Neural cell (in vitro differentiated cells): ENCODE data around the gene TOB1. TPM values are rescaled to one million over a fixed set of nuclear protein-coding genes. Genes with fewer than 3 reads are reported as not detected.

Experiments used
- H2AFZ ChIP-seq: fragments of 200-600, 300-800 bp; sonication (generic), shearing (Covaris generic); 2 replicates; pipeline ENCODE4 v1.6.0; 2014; ENCODE audit warnings: low read depth, mild to moderate bottlenecking, antibody characterized with exemption, low read length, moderate library complexity
- H3F3A ChIP-seq: fragments of 200-600 bp; shearing (Covaris generic); 2 replicates; pipeline ENCODE4 v1.6.1; 2016; ENCODE audit warnings: mild to moderate bottlenecking, moderate library complexity, mixed read lengths, antibody characterized with exemption, low read length; ENCODE audit not compliant: insufficient read depth, poor library complexity, severe bottlenecking
- H3K27ac ChIP-seq: fragments of 200-600, 300-800 bp; sonication (generic), shearing (Covaris generic); 2 replicates; pipeline ENCODE4 v1.5.1; 2014; ENCODE audit warnings: mild to moderate bottlenecking, low read length, moderate library complexity
- H3K27me3 ChIP-seq: fragments of 300-800, 200-600 bp; sonication (generic), shearing (Covaris generic); 2 replicates; pipeline ENCODE4 v1.6.0; 2014; ENCODE audit warnings: mild to moderate bottlenecking, low read depth, low read length, moderate library complexity; ENCODE audit not compliant: insufficient read depth
- H3K36me3 ChIP-seq: fragments of 300-800, 200-600 bp; sonication (generic), shearing (Covaris generic); 2 replicates; pipeline ENCODE4 v1.5.1; 2014; ENCODE audit warnings: mild to moderate bottlenecking, antibody characterized with exemption, low read length, moderate library complexity; ENCODE audit not compliant: insufficient read depth
- H3K4me2 ChIP-seq: fragments of 300-800, 200-600 bp; sonication (generic), shearing (Covaris generic); 2 replicates; pipeline ENCODE4 v1.6.0; 2014; ENCODE audit warnings: mild to moderate bottlenecking, low read length
- H3K4me3 ChIP-seq: fragments of 300-800, 200-600 bp; sonication (generic), shearing (Covaris generic); 2 replicates; pipeline ENCODE4 v1.5.1; 2014; ENCODE audit warnings: mild to moderate bottlenecking, low read length, moderate library complexity
- H3K79me2 ChIP-seq: fragments of 200-600 bp; shearing (Covaris generic); replicated peaks from 2 replicates; pipeline ENCODE4 v1.6.0; 2014; ENCODE audit warnings: mild to moderate bottlenecking, low read length, moderate library complexity; ENCODE audit not compliant: insufficient read depth
- H3K9ac ChIP-seq: fragments of 300-800, 200-600 bp; sonication (generic), shearing (Covaris generic); 2 replicates; pipeline ENCODE4 v1.6.1; 2016; ENCODE audit warnings: mild to moderate bottlenecking, low read length, mixed read lengths
- H3K9me2 ChIP-seq: fragments of 200-600 bp; shearing (Covaris generic); 2 replicates; pipeline ENCODE4 v1.6.1; 2016; ENCODE audit warnings: mild to moderate bottlenecking, low read length, mixed read lengths; ENCODE audit not compliant: insufficient read depth
- H3K9me3 ChIP-seq: fragments of 200-600, 300-800 bp; sonication (generic), shearing (Covaris generic); 2 replicates; pipeline ENCODE4 v1.6.1; 2016; ENCODE audit warnings: mild to moderate bottlenecking, mixed run types, low read length, moderate library complexity, mixed read lengths
- H4K20me1 ChIP-seq: fragments of 200-600 bp; shearing (Covaris generic); 2 replicates; pipeline ENCODE4 v1.6.1; 2016; ENCODE audit warnings: mild to moderate bottlenecking, mixed run types; ENCODE audit not compliant: insufficient read depth
- CTCF ChIP-seq: fragments of 450-650 bp; IDR thresholded peaks from 2 replicates; pipeline ENCODE4 v1.5.1; 2014; ENCODE audit warnings: antibody characterized with exemption, mild to moderate bottlenecking, moderate library complexity; ENCODE audit not compliant: poor library complexity, severe bottlenecking
- EP300 ChIP-seq: fragments of 450-650 bp; conservative IDR thresholded peaks from 2 replicates; pipeline ENCODE4 v1.6.1; 2014; ENCODE audit warnings: antibody characterized with exemption, mild to moderate bottlenecking, moderate library complexity; ENCODE audit not compliant: poor library complexity, severe bottlenecking
- EZH2 ChIP-seq: fragments of 200-600, 300-800 bp; shearing (Covaris generic), sonication (generic); IDR thresholded peaks from 2 replicates; pipeline ENCODE4 v1.6.1; 2014; ENCODE audit warnings: antibody characterized with exemption, low read length, borderline replicate concordance, mild to moderate bottlenecking; ENCODE audit not compliant: insufficient read depth, poor library complexity, severe bottlenecking
- MXI1 ChIP-seq: fragments of 450-650 bp; conservative IDR thresholded peaks from 2 replicates; pipeline ENCODE4 v1.6.1; 2014; ENCODE audit warnings: antibody characterized with exemption, mild to moderate bottlenecking; ENCODE audit not compliant: poor library complexity, severe bottlenecking
- POLR2AphosphoS5 ChIP-seq: IDR thresholded peaks from 2 replicates; pipeline ENCODE4 v1.6.1; 2012
- REST ChIP-seq: IDR thresholded peaks from 2 replicates; pipeline ENCODE4 v1.6.1; 2012; ENCODE audit warnings: borderline replicate concordance
- SMC3 ChIP-seq: fragments of 450-650 bp; conservative IDR thresholded peaks from 2 replicates; pipeline ENCODE4 v1.6.1; 2014; ENCODE audit warnings: antibody characterized with exemption, mild to moderate bottlenecking, moderate library complexity; ENCODE audit not compliant: poor library complexity
- TAF1 ChIP-seq: IDR thresholded peaks from 2 replicates; pipeline ENCODE4 v1.6.1; 2012; ENCODE audit warnings: low read depth
- polyA plus RNA-seq: library from polyadenylated mRNA; depleted of rRNA; stranded (reverse); fragments of >200 nt; gene quantifications from 2 replicates; pipeline ENCODE4 v1.2.3, GENCODE V29; 2014

TOB1 gene
- polyA plus RNA-seq, 1 donor from 2014 or later = 8.9 TPM

- no peak overlapping the region for H3K4me3 ChIP-seq
- H4K20me1 ChIP-seq = no peaks in the 10 kb centered on the region
- no peaks in the 10 kb centered on the region for H3K9me2 ChIP-seq
- no peak overlapping the region for H3K9ac ChIP-seq
- H3K4me2 ChIP-seq = no peak overlapping the region
- TF ChIP-seq CTCF (no peak), EP300 (no peak), REST (no peak)
- no peak overlapping the region for H3K27ac ChIP-seq
- H2AFZ ChIP-seq = no peak overlapping the region
- no peaks in the 10 kb centered on the region for H3F3A ChIP-seq
- no peaks in the 10 kb centered on the region for H3K79me2 ChIP-seq
- H3K36me3 ChIP-seq = no peaks in the 10 kb centered on the region
- no peaks in the 10 kb centered on the region for H3K9me3 ChIP-seq
- no peaks in the 10 kb centered on the region for H3K27me3 ChIP-seq
Observed at GRCh38 chr17:50889528-50890118, 23.5 kb upstream of the TOB1 start.

- H3K4me3 ChIP-seq = no peak overlapping the region
- H4K20me1 ChIP-seq = no peaks in the 10 kb centered on the region
- no peaks in the 10 kb centered on the region for H3K79me2 ChIP-seq
- H2AFZ ChIP-seq = no peak overlapping the region
- no peaks in the 10 kb centered on the region for H3K9me3 ChIP-seq
- no peak overlapping the region for H3K4me2 ChIP-seq
- H3K27me3 ChIP-seq = no peaks in the 10 kb centered on the region
- no peak for TF ChIP-seq TAF1
- no peak for TF ChIP-seq MXI1
- H3F3A ChIP-seq = no peaks in the 10 kb centered on the region
- H3K9me2 ChIP-seq = no peaks in the 10 kb centered on the region
- H3K36me3 ChIP-seq = no peaks in the 10 kb centered on the region
- no peak overlapping the region for H3K27ac ChIP-seq
- H3K9ac ChIP-seq = no peak overlapping the region
Observed at GRCh38 chr17:50887705-50888245, 21.6 kb upstream of the TOB1 start.

- no peak overlapping the region for H3K27ac ChIP-seq
- no peaks in the 10 kb centered on the region for H3K79me2 ChIP-seq
- no peak overlapping the region for H3K4me3 ChIP-seq
- no peaks in the 10 kb centered on the region for H3K36me3 ChIP-seq
- no peaks in the 10 kb centered on the region for H3F3A ChIP-seq
- no peaks in the 10 kb centered on the region for H3K27me3 ChIP-seq
- no peaks in the 10 kb centered on the region for H3K9me3 ChIP-seq
- H3K9me2 ChIP-seq = no peaks in the 10 kb centered on the region
- no peak overlapping the region for H3K4me2 ChIP-seq
- H4K20me1 ChIP-seq = no peaks in the 10 kb centered on the region
- H3K9ac ChIP-seq = no peak overlapping the region
- H2AFZ ChIP-seq = no peak overlapping the region
- no peak for TF ChIP-seq TAF1
- no peak for TF ChIP-seq CTCF
- TF ChIP-seq EZH2 = no peak
- no peak for TF ChIP-seq REST
- no peak for TF ChIP-seq POLR2AphosphoS5
- TF ChIP-seq SMC3 = no peak
- no peak for TF ChIP-seq EP300
- TF ChIP-seq MXI1 = no peak
Observed at GRCh38 chr17:50884439-50885311, 18.5 kb upstream of the TOB1 start.
